Activated CD4-positive, alpha-beta T cell treated with anti-CD3 and anti-CD28 coated beads, Interleukin-2, amount 50 U/mL, for 24 hours (primary cell): ENCODE results near the gene CTDP1.
"Not testable (repeated sequence)": the region's sequence is repeated elsewhere in the genome, so short reads cannot be mapped to it uniquely, and the experiment has no call there.

Experiments
- DNase-seq, 2 donors: peaks; one replicate each; pipeline ENCODE4 v3.0.0-alpha.2; 2020; ENCODE audit warnings: low read depth in 1 of 2, low spot score in 1 of 2

CTDP1 gene

DNA sequence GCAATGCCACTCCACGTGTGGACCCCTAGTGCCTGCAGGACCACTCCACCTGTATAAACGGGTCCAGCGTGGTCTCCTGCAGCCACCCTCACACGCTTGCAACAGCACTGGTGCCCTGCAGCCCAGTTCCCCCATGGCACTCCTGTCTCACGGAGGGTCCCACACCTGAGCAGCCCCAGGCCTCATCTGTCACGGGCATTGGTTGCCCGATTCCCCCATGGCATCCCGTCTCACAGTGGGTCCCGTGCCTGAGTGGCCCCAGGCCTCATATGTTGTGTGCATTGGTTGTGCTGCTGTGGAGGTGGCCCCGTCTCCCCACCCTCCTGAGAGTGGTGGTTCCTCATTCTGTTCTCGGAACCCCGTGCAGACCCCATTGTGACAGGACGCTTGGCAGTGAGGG lies 43.4 kb downstream of the CTDP1 start:
- no peak for DNase-seq

GRCh38 chr18:79723628-79724027 lies 44.0 kb downstream of the CTDP1 start:
- DNase-seq: no peak

DNA sequence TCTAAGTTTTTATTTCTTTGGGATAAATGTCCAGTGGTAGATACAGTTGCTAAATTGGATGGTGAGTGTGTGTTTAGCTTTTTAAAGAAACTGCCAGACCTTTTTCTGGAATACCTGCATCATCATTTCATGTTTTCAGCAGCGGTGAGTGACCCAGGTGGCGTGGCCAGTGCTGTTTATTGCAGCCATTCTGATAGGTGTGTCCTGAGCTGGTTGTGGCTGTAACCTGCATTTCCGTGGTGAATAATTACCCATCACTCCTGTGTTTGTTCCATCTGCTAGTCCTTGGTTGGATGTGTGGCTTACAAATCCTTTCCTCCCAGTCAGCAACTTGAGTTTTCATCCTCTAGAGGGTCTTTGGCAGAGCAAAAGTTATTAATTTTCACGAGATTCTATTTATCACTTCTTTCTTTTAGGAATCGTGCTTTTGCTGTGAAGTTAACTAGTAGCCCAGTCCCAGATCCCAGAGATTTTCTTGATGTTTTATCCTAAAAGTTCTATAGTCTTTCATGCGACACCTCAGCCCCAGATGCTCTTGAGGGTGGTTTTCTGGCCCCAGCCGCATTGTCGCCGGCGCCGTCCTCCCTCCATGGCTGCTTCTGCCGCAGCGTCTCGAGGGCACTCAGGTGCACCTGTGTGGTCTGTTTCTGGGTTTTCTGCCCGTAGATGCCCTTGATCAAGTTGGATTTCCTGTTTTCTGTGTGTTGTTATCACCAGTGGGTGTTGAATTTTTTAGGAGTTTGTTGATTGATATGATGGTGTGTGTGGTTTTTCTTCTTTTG lies 44.9 kb downstream of the CTDP1 start:
- no peak for DNase-seq

GRCh38 chr18:79725486-79725885 lies 45.9 kb downstream of the CTDP1 start:
- DNase-seq: no peak

DNA sequence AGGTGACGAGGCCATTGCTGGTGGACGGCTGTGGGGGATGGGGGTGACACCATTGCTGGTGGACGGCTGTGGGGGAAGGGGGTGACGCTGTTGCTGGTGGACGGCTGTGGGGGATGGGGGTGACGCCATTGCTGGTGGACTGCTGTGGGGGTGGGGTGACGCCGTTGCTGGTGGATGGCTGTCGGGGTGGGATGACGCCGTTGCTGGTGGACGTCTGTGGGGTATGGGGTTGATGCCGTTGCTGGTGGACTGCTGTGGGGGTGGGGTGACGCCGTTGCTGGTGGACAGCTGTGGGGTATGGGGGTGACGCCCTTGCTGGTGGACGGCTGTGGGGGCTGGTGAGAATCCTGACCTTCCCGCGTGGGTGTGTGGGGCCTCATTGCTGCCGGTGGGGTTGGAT lies 47.1 kb downstream of the CTDP1 start:
- DNase-seq: no peak

DNA sequence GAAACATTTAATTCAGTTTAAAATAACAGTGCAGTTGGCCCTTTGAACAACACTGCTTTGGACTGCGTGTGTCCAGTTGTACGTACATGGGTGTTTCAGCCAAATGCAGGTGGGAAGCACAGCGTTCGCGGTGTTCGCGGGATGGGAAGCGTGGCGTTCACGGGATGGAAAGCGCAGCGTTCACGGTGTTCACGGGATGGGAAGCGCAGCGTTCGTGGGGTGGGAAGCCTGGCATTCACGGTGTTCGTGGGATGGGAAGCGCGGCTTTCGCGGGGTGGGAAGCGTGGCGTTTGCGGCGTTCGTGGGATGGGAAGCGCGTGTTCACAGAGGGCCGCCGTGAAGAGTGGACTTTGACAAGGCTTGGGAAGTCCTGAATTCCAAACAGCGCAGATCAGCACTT lies 47.6 kb downstream of the CTDP1 start:
- no peak for DNase-seq

DNA sequence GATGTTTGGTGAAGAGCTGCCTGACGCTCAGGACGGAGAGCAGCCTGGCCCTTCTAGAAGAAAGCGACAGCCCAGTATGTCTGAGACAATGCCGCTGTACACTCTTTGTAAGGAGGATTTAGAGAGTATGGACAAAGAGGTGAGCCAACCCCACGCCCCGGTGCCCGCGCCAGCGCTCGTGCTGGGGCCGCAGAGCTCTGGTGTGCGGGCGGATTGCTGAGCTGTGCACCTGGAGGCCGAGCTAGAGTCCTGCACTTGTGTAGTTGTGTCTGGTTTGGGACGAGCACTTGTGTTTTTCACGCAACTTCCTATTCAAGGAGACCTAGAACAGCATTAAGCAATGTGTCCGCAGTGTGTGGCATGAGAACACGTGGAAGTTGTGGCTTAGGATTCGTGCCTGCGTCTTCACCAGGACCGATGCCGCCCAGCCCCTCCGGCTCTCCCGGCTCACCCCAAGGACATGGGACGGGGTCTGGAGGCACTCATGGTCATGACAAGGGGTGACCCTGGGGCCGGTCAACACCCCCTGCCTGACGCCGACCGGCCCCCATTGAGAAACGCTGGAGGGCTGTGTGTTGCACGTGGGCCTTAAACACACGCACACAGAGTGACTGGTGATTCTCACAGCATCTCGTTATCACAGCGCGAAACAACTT lies 49.5 kb downstream of the CTDP1 start:
- DNase-seq: no peak

- no peak for DNase-seq
Measured at GRCh38 chr18:79729611-79730010, 50.0 kb downstream of the CTDP1 start.

DNA sequence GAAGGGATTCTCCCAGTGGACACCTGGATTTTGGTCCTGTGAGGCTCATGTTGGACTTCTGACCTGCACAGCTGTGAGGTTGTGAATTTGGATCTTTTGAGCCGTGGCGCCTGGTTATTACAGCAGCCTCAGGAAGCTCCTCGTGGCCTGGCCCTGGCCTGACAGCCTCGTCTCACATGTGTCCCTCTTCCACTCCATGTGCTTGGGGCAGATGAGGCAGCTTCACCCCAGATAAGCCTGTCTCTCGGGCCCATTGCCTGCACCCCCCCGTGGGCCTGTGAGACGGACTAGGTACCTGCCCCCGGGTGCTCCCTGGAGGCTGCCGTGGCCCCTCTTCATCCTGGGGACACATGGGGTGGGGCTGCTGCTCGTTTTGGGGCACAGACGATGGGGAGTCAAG lies 51.2 kb downstream of the CTDP1 start:
- DNase-seq: no peak

DNA sequence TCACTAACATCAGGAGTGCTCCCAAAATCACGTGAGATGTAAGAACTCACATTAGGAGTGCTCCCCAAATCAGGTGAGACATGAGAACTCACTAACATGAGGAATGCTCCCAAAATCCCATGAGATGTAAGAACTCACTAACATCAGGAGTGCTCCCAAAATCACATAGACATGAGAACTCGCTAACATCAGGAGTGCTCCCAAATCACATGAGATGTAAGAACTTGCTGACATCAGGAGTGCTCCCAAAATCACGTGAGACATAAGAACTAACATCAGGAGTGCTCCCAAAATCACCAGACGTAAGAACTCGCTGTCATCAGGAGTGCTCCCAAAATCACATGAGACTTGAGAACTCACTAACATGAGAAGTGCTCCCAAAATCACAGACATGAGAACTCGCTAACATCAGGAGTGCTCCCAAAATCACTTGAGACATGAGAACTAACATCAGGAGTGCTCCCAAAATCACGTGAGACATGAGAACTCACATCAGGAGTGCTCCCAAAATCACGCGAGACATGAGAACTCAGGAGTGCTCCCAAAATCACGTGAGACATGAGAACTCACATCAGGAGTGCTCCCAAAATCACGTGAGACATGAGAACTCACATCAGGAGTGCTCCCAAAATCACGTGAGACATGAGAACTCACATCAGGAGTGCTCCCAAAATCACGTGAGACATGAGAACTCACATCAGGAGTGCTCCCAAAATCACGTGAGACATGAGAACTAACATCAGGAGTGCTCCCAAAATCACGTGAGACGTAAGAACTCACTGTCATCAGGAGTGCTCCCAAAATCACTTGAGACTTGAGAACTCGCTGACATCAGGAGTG lies 52.5 kb downstream of the CTDP1 start:
- not testable (repeated sequence) for DNase-seq

DNA sequence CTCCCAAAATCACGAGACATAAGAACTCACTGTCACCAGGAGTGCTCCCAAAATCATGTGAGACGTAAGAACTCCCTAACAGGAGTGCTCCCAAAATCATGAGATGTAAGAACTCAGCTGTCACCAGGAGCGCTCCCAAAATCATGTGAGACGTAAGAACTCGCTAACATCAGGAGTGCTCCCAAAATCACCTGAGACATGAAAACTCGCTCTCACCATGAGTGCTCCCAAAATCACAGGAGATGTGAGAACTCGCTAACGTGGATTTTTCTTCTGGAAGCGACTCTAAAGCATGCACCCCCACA lies 53.1 kb downstream of the CTDP1 start:
- no peak for DNase-seq

DNA sequence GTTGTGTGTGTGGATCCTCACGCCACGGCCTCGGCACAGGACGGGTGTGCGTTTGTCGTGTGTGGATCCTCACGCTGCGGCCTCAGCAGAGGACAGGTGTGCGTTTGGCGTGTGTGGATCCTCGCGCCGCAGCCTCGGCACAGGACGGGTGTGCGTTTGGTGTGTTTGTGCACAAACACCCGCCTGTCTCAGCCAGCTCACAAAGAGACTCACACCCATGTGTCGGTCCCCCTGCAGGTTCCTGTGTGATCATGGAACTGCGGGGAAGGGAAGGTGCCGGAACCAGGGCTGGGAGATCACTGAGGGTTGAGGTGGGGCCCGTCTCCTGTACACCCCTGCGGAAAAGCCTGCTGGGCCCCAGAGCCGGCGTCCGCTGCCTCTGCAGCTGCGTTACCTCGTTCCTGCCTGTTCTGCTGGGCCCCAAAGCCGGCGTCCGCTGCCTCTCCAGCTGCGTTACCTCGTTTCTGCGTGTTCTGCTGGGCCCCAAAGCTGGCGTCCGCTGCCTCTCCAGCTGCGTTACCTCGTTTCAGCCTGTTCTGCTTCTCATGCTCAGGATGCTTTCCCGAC lies 53.6 kb downstream of the CTDP1 start:
- DNase-seq: no peak

DNA sequence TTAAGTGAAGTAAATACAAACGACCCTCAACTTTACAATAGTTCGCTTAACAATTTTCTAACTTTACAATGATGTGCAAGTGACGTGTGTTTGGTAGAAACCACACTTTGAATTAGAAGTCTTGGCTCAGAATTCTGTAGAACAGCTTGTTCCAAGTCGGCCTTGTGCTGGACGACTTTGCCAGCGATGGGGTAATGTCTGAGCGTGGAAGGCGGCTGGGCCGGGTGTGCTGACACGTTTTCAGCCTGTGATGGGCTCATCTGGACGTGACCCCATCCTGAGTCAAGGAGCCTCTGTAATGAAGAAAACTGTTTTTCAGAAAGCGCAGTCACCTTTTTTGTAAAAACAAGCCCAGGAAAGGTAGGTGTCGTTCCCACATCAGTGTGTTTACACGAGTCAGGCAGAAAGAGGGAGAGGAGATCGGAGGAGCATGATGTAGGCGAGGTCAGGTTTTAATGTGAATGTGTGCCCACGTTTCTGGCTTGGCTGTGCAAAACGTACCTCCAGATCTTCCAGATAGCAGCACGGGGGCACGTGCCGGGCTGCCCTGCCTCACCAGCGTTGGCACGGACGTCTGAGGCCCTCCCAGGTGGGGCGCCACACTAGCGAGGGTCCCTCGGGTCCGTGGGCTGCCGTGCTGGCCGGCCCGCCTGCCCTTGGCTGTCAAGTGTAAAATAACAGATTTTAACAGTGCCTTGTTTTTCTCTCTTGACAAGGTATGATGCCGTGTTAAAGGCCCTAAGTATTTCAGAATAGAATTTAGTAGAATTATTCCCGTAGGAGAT lies 54.6 kb downstream of the CTDP1 start:
- DNase-seq: no peak

DNA sequence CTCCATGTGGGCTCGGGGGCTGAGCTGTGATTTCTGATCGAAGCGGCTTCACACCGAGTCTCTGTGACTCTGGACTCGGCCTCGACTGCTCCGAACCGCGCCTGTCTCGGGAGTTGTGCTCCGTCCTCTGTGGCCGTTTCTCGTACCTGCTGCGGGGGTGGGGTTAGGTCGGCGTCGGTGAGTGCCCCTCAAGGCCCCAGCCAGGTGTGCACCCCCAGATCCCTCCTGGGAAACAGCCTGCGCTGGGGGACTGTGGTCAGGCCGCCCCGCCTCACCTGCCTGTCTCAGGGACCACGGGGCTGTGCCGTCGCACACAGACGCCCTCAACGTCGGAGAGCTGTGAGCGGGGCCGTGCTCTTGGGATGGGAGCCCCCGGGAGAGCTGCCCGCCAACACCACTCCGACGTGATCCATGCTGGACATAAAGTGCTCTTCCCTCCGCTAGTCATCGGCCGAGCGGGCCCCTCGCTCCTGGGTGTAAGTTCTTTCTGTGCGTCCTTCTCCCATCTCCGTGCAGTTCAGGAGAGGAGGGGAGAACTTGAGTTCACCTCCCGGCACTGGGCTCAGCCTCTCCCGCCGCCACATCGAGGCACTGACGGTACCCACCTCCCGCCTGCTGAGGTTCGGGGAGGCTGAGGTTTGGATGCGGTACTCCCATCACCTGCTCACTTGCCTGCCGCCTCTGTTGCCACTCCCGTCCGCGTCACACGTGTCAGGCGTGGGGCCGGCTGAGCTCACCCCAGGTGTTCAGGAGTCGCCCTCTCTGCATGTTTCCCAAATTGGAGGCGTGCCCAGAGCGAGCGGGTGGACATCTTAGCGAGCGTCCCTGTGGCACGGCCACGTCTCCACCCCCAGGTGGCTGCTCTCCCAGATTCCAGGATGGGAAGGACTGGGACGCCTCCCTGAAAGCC lies 55.7 kb downstream of the CTDP1 start:
- no peak for DNase-seq

GRCh38 chr18:79736230-79736629 lies 56.6 kb downstream of the CTDP1 start:
- no peak for DNase-seq

DNA sequence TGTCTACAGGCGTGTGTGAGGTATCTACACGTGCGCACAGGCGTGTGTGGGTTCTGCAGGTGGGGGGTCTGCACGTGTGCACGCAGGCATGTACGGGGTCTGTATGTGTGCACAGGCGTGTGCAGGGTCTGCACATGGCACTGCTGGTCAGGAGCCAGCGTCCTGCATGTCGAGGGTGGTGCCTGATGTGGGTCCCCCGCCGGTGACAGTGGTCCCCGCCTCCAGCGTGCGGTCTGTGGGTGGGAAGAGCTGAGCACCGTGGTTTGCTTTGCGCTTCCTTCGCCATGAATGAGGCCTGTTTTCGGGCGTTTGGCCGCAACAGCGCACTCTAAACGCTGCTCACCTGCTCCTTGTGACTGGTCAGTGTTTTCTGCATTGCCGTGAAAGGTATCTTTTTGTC lies 57.2 kb downstream of the CTDP1 start:
- DNase-seq: no peak

DNA sequence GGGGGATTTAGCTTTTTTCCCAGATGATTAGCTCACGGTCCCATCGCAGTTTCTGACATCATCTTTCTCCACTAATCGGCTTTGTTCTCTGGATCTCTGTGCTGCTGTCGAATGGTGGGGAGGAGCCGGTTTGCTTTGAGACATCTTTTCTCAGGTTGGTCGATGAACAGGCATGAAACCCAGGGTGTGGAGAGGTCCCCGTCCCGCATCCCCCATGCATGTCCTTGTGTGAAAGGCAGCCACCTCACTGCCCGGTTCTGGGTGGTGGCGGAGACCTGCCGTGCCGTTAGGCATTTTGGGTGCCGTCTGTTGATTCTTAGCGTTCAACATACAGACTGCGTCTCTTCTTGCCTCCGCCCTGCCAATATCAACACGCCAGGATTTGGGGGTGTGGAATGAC lies 57.8 kb downstream of the CTDP1 start:
- no peak for DNase-seq

DNA sequence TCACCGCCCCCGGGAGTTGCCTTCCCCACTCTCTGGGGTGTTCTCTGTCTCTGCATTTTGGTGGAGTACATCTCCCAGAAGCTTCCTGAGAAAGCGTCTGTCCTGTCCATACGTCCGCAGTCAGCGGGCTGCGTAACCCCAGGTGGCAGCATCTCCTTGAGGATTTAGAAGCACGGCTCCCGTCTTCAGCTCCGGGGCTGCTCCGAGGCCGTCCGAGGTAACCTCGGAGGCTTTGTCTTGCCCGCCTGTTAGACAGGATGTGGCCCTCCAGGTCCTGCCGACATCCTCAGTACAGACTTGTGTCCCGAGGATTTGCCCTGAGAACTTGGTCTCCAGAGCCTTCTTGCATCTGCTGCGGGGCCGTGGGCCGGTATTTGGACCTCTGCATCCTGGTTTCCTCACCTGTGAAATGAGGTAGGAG lies 58.4 kb downstream of the CTDP1 start:
- DNase-seq: no peak

- no peak for DNase-seq
Measured at GRCh38 chr18:79738581-79739439, 59.2 kb downstream of the CTDP1 start.
